B cell (primary cell): ENCODE measurements around the gene PRKCZ.

Experiments used
- EZH2 ChIP-seq: IDR thresholded peaks from 2 replicates; pipeline ENCODE4 v1.6.1; 2012; ENCODE audit warnings: borderline replicate concordance, low read depth, mild to moderate bottlenecking, moderate library complexity, low read length; ENCODE audit not compliant: insufficient read depth, poor library complexity, severe bottlenecking
- TF ChIP-seq, protein P1 (sequence below): fragments of 200-600 bp; IDR thresholded peaks from one replicate; pipeline ENCODE4 v1.8.0; 2022; ENCODE audit warnings: antibody characterized with exemption, mild to moderate bottlenecking

DNA sequence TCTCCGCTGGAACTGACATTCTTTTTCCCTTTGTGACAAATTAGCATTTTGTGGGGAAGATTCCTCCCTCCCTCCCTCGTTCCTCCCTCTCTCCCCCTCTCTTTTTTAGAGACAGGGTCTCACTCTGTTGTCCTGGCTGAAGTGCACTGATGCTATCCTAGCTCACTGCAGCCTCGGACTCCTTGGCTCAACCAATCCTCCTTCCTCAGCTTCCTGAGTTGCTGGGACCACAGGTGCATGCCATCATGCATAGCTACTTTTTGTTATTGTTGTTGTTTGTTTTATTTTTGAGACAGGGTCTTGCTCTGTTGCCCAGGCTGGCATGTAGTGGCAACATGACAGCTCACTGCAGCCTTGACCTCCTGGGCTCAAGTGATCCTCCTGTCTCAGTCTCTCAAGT, 171.1 kb downstream of the PRKCZ start:
- TF ChIP-seq, protein P1, sequence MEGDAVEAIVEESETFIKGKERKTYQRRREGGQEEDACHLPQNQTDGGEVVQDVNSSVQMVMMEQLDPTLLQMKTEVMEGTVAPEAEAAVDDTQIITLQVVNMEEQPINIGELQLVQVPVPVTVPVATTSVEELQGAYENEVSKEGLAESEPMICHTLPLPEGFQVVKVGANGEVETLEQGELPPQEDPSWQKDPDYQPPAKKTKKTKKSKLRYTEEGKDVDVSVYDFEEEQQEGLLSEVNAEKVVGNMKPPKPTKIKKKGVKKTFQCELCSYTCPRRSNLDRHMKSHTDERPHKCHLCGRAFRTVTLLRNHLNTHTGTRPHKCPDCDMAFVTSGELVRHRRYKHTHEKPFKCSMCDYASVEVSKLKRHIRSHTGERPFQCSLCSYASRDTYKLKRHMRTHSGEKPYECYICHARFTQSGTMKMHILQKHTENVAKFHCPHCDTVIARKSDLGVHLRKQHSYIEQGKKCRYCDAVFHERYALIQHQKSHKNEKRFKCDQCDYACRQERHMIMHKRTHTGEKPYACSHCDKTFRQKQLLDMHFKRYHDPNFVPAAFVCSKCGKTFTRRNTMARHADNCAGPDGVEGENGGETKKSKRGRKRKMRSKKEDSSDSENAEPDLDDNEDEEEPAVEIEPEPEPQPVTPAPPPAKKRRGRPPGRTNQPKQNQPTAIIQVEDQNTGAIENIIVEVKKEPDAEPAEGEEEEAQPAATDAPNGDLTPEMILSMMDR, result no peak
- no peak for TF ChIP-seq EZH2
